Karpas-422 (cell line): Measurements from ENCODE around the gene RABL2A. TPM values are rescaled to one million over a fixed set of nuclear protein-coding genes. Genes with fewer than 3 reads are reported as not detected.
"Not testable (repeated sequence)": the region's sequence is repeated elsewhere in the genome, so short reads cannot be mapped to it uniquely, and the experiment has no call there.

Source experiments
- DNase-seq: peaks from one replicate; pipeline ENCODE4 v3.0.0-alpha.2; 2015
- H2AFZ ChIP-seq: fragments of 200-600 bp; sonication (generic); 2 replicates; pipeline ENCODE4 v1.6.1; 2014; ENCODE audit warnings: antibody characterized with exemption, low read length, mixed read lengths
- H3K27ac ChIP-seq: fragments of 200-600 bp; sonication (generic); 2 replicates; pipeline ENCODE4 v1.5.1; 2014; ENCODE audit warnings: mild to moderate bottlenecking, low read length, moderate library complexity
- H3K27me3 ChIP-seq: fragments of 200-600 bp; sonication (generic); 2 replicates; pipeline ENCODE4 v1.6.1; 2014; ENCODE audit warnings: low read length, mixed read lengths
- H3K36me3 ChIP-seq: fragments of 200-600 bp; sonication (generic); 2 replicates; pipeline ENCODE4 v1.6.1; 2014; ENCODE audit warnings: low read length, mixed read lengths; ENCODE audit not compliant: insufficient read depth
- H3K4me1 ChIP-seq: fragments of 200-600 bp; sonication (generic); 2 replicates; pipeline ENCODE4 v1.6.1; 2014; ENCODE audit warnings: mild to moderate bottlenecking, low read length, mixed read lengths
- H3K4me2 ChIP-seq: fragments of 200-600 bp; sonication (generic); 2 replicates; pipeline ENCODE4 v1.6.1; 2014; ENCODE audit warnings: low read length, low read depth, mild to moderate bottlenecking; ENCODE audit not compliant: poor library complexity, severe bottlenecking
- H3K4me3 ChIP-seq: fragments of 200-600 bp; sonication (generic); 2 replicates; pipeline ENCODE4 v1.5.1; 2014; ENCODE audit warnings: mild to moderate bottlenecking, antibody characterized with exemption, low read length, mixed read lengths
- H3K79me2 ChIP-seq: fragments of 200-600 bp; sonication (generic); 2 replicates; pipeline ENCODE4 v1.6.1; 2014; ENCODE audit warnings: mild to moderate bottlenecking, low read length, mixed read lengths
- H3K9ac ChIP-seq: fragments of 200-600 bp; sonication (generic); 2 replicates; pipeline ENCODE4 v1.6.0; 2014; ENCODE audit warnings: low read length
- H3K9me2 ChIP-seq: fragments of 200-600 bp; sonication (generic), shearing (Covaris generic); replicated peaks from 2 replicates; pipeline ENCODE4 v1.6.0; 2014; ENCODE audit warnings: mild to moderate bottlenecking, low read length, moderate library complexity; ENCODE audit not compliant: insufficient read depth
- H3K9me3 ChIP-seq: fragments of 300-700, 200-600 bp; sonication (generic); 2 replicates; pipeline ENCODE4 v1.6.1; 2014; ENCODE audit warnings: low read length, mixed read lengths
- H4K20me1 ChIP-seq: fragments of 200-600 bp; sonication (generic); 2 replicates; pipeline ENCODE4 v1.6.1; 2014; ENCODE audit warnings: mild to moderate bottlenecking, antibody characterized with exemption, low read length, low read depth; ENCODE audit not compliant: insufficient read depth
- total RNA-seq: library from RNA; depleted of rRNA; stranded (reverse); fragments of >200 nt; shearing (Covaris generic); gene quantifications from 2 replicates; pipeline ENCODE4 v1.2.3, GENCODE V29; 2014; ENCODE audit warnings: low replicate concordance; rRNA removed

RABL2A gene
- 17.5 and 38.5 TPM in 2 replicates for total RNA-seq

DNA sequence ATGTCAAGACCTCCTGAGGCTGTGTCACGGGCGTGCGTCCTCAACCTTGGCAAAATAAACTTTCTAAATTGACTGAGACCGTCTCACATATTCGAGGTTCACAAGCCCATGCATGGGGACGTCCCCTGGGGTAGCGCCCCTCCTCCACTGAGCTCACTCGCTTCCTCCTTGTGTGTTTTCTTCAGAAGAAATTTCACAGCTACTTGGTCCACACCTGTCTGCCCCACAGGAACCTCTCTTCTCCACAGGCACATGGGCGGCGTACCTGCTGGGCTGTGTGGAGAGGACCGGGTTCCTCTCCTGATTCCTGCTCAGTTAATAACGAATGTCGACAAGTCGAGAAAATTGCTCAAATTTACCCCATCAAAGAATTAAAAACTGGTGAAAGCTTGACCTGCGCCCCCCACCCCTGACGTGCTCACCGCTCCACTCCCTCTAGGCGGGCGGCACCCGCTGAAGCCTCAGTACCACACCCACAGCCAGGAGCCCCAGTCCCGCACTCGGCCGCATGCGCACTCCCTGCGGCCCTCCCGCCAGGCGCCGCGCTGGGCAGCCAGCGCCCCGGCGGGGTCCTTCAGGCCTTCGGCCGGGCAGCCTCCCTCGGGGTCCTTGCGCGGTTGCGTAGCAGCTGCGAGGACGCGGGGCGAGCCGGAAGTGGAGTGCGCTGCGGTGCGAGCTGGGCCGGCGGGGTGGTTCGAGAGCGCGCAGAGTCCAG, at the start of gene RABL2A:
Gene RABL2A, plus strand, starts transcription at position 651 of the 715 bp plus-strand sequence. CDS start 1,341 bp downstream, outside the sequence.
- not testable (repeated sequence) for H3K27me3 ChIP-seq, H4K20me1 ChIP-seq, H2AFZ ChIP-seq, H3K36me3 ChIP-seq, H3K9me3 ChIP-seq, H3K9me2 ChIP-seq
- peak; percentile 95 for DNase-seq
- Histone ChIP-seq H3K4me3 (peak within 1 kb of the TSS; percentile 72), H3K79me2 (peaks cover 12% of the 10 kb centered on the region; the same call in 1 of the 2 replicates), H3K4me2 (peak within 1 kb of the TSS; percentile 76), H3K27ac (peak within 1 kb of the TSS; percentile 68), H3K9ac (peak within 1 kb of the TSS; percentile 74), H3K4me1 (peaks cover 11% of the 10 kb centered on the region)

DNA sequence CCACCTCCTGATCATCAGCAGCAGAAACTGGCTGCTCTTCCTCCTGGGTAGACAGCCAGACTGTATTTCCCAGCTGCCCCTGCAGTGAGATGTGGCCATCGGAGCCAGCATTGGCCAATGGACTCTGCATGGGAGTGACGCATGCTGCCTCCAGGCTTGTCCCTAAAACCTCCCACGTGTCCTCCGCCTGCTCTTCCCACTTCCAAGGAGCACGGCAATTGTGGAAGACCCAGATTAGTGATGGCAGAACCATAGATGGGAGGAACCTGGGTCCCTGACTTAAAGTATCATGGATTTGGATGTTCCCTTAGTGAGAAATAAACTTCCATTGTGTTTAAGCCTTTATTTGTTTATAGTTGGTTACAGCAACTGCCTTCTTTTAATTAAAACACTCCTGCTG, 48.6 kb upstream of the RABL2A start:
- H3K36me3 ChIP-seq, H3K4me2 ChIP-seq, H2AFZ ChIP-seq, H3K9me3 ChIP-seq, H3K27ac ChIP-seq, H3K9me2 ChIP-seq, H4K20me1 ChIP-seq, H3K9ac ChIP-seq, H3K79me2 ChIP-seq, H3K27me3 ChIP-seq, H3K4me3 ChIP-seq, DNase-seq, H3K4me1 ChIP-seq: not testable (repeated sequence)

DNA sequence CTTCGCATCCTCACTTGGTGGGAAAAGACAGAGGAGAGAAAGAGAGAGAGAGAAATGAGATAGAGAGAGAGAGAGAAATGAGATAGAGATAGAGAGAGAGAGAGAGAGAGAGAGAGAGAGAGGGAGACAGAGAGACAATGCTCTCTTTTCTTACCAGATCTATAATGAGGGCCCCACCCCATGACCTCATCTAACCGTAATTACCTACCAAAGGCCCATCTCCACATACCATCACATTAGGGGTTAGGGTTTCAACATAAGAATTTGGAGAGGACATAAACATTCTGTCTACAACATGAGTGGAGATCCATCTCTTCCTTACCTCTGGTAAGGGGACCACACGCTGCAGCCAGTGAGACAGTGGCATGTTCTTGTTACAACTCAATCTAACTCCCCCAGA, 44.6 kb upstream of the RABL2A start:
- H3K9me2 ChIP-seq, H3K4me1 ChIP-seq, H3K9me3 ChIP-seq, H3K79me2 ChIP-seq, H3K36me3 ChIP-seq, H3K27me3 ChIP-seq, H3K27ac ChIP-seq, H3K4me3 ChIP-seq, H3K9ac ChIP-seq, H2AFZ ChIP-seq, H4K20me1 ChIP-seq, DNase-seq: not testable (repeated sequence)
- peak overlapping the region; percentile 58 for H3K4me2 ChIP-seq

DNA sequence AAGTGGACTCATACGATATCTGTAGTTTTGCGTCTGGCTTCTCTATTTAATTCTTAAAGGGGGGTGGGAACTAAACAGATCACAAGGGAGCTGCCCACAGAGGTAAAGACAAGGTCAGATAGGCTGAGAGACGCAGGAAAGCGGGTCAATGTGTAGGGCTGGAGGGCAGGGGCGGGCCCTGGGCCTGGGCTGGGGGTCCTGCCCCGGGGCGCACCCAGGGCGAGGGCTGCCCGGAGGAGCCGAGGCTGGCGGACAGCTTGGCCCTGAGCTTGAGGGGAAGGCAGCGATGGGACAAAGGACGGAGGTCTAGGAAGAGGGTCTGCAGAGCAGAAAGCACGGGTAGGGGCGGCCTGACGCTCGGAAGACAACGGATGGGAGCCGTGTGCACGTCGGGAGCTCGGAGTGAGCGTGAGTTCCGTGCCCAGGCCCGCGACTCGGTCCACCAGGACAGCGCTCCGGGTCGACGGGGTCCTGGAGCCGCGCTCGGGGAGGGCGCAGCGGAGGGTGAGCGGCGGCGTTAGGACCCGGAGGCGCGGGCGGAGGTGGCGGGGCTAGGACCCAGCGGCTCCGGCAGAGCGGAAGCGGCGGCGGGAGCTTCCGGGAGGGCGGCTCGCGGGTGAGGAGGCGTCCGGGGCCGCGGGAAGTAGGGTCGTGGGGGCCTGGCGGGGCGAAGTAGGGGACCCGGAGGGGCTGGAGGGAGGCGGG, 43.4 kb upstream of the RABL2A start:
- H3K9me3 ChIP-seq, H3K27me3 ChIP-seq, H3K79me2 ChIP-seq, H4K20me1 ChIP-seq, H3K27ac ChIP-seq, H3K4me1 ChIP-seq, H3K36me3 ChIP-seq, H3K9me2 ChIP-seq: not testable (repeated sequence)
- peak overlapping the region; percentile 64 for H3K4me3 ChIP-seq
- peak overlapping the region; percentile 58 for H3K4me2 ChIP-seq
- DNase-seq = peak; percentile 92
- H2AFZ ChIP-seq = peak overlapping the region; percentile 99
- H3K9ac ChIP-seq = peak overlapping the region; percentile 80

DNA sequence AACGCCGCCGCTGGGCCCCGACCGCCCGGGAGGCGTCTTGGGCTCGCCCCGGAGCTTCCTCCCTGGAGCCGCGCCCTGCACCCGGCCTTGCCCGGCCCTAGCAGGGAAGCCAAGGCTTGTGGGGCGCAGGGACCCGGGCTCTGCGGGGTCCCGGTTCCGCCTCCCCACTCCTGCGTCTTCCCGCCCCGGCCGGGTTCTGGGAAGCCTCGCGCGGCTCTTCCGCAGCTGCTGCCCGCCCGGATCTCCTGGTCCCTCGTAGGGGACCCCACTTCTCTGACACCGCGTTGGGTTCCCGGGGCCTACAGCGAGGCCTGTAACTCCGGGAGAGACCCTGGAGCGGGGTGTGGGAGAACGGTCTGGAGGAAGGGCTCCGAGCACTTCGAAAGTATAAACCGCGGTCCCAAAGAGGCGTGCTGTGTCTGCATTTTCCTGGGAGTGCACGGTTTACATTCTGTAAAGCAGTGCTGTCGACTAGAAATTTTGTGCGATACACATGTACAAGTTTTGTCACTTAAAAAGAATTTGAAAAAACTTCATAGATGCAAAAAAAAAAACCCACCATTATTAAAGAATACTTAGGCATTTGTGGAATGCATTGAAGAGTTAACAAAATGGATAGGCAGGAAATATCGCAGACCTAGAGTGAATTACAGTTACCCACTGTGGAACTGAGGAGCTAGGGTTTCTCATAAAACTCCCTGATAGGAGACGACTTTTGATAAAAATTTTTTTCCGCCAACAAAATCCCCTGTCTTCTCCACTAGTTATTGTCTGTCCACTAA, 42.6 kb upstream of the RABL2A start:
- H3K27me3 ChIP-seq, H2AFZ ChIP-seq: not testable (repeated sequence)

DNA sequence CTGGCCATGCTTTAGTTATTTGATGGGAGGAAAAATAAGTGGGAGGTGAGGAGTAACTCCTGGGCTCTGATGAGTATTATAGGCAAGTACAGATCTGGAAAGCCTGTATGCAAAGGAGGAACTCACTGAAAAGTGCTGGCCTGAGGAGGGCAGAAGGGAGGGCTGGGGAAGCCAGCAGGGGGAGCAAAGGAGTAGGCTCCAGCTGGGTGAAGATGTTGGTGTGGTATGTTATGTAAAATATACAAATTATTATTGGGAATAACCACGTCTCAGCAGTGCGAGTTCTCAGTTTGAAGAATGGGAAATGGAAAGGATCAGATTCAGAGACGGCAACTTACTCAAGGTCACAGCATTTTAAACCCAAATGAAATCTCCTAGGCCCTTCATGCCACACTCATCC, 39.9 kb upstream of the RABL2A start:
- not testable (repeated sequence) for H3K27me3 ChIP-seq, H2AFZ ChIP-seq, H3K9me2 ChIP-seq, H3K9me3 ChIP-seq, H3K9ac ChIP-seq, H3K36me3 ChIP-seq, H3K79me2 ChIP-seq, H3K4me1 ChIP-seq, H3K4me2 ChIP-seq, H4K20me1 ChIP-seq, H3K27ac ChIP-seq, H3K4me3 ChIP-seq
- peak; percentile 79 for DNase-seq

More for the DNA sequence above, 42.6 kb upstream of the RABL2A start:
- H3K4me1 ChIP-seq, H3K79me2 ChIP-seq, H3K9me2 ChIP-seq, H3K27ac ChIP-seq, H3K9me3 ChIP-seq, H3K36me3 ChIP-seq, H4K20me1 ChIP-seq: not testable (repeated sequence)
- Histone ChIP-seq H3K4me2 (peak overlapping the region; percentile 79), H3K9ac (peak overlapping the region; percentile 64), H3K4me3 (peak overlapping the region; percentile 64)
- peak; percentile 34 for DNase-seq

DNA sequence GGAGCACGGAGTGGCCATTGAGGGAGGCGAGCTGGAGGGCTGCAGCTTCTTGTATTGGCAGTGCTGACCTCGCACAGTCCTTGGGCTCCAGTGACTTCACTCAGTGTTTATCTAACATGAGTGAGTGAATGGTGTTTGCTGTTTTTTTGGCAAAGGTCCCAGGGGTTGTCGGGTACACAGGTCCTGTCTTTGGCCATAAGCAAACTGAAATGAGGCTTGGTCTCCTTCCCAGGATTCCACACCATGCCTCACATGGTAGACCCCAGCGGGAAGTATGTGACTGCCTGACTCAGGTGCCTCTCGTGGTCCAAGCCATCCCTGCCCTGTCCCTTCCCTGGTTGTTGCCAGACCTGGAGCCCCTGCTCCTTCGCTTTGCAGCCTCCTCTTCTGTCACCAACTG, 37.5 kb upstream of the RABL2A start:
- H3K27me3 ChIP-seq, H3K27ac ChIP-seq, H3K9me2 ChIP-seq, H2AFZ ChIP-seq, H3K4me1 ChIP-seq, H3K9ac ChIP-seq, H4K20me1 ChIP-seq, H3K79me2 ChIP-seq, H3K9me3 ChIP-seq, DNase-seq, H3K36me3 ChIP-seq, H3K4me3 ChIP-seq, H3K4me2 ChIP-seq: not testable (repeated sequence)

DNA sequence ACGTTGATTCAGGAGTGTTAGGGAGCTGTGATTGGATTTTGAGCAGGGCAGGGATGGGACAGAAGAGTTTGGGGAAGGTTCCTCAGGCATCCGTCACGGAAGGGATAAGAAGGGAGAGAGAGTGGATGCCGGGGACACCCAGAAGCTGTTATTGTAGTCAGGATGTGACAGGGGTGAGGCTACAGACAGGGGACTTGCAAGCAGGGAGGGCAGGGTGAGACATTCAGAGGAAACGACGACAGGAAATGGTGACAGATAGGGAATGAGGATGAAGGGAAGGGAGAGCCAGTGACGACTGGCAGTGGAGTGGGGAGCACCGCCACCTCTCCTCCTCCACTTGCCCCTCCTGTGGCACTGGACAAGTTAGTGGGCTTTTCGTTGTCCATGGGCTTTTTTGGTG, 35.1 kb upstream of the RABL2A start:
- not testable (repeated sequence) for H3K9me2 ChIP-seq, H3K79me2 ChIP-seq, H3K9ac ChIP-seq, H3K36me3 ChIP-seq, H4K20me1 ChIP-seq, H3K4me3 ChIP-seq, H2AFZ ChIP-seq, H3K4me2 ChIP-seq, DNase-seq, H3K27ac ChIP-seq, H3K27me3 ChIP-seq, H3K9me3 ChIP-seq, H3K4me1 ChIP-seq
